ENCODE results near the gene C11orf68. TPM values are rescaled to one million over a fixed set of nuclear protein-coding genes. Genes with fewer than 3 reads are reported as not detected.

The C11orf68 gene
- total and polyA plus RNA-seq, 10 of the 15 experiments (the other 5 are each of a cell fraction or from before 2014, with no cell fraction given), result 3.0 to 25.4 (median 16.7) TPM

- H3K79me2 ChIP-seq (ENCODE audit: control insufficient read depth, insufficient read depth, low read length), result peaks cover 26% of the 10 kb centered on the region
- no peaks in the 10 kb centered on the region for H3K9me3 ChIP-seq (replicated peaks; ENCODE audit: control insufficient read depth, insufficient read depth, low read length)
- peaks cover 26% of the 10 kb centered on the region for H3K4me1 ChIP-seq (ENCODE audit: control insufficient read depth, insufficient read depth, low read length)
- intact Hi-C loops (cut with micrococcal nuclease; ENCODE audit: unreplicated experiment), result no loop called here
- no TSS peak for BruUV-seq (replicated peaks)
- ATAC-seq (no peak), DNase-seq (ENCODE audit: low read depth, low spot score) (no peak), FAIRE-seq (no peak)
- no peaks in the 10 kb centered on the region for H4K20me1 ChIP-seq (ENCODE audit: control insufficient read depth, insufficient read depth)
- in situ Hi-C loops (cut with MboI), result no loop called here
- no peak overlapping the region for H3K4me3 ChIP-seq
- ChIA-PET SMC1A (ENCODE audit: uncharacterized antibody, unreplicated experiment) (interaction anchor here (0.7 to 2.7 kb wide), 11 partner anchors 8 to 174 kb away, joined by 3 to 28 read pairs (median 7); partner anchors contain the start of genes KAT5 and MUS81), RAD21 (ENCODE audit: unreplicated experiment) (interaction anchor here (0.9 to 4.1 kb wide), 10 partner anchors 12 to 174 kb away, joined by 4 to 40 read pairs (median 8); partner anchors contain the start of genes KAT5 and MUS81), POLR2A (interaction anchor here (0.7 to 4.0 kb wide), 5 partner anchors 12 to 77 kb away, joined by 3 to 33 read pairs (median 5); partner anchors contain the start of genes CFL1 and MUS81), CTCF (interaction anchor here (0.7 to 11.0 kb wide), 33 partner anchors 10 to 160 kb away, joined by 3 to 167 read pairs (median 9); partner anchors contain the start of genes AP5B1, CFL1, EFEMP2 and FOSL1)
- H3K4me2 ChIP-seq (ENCODE audit: control insufficient read depth, insufficient read depth), result no peak overlapping the region
- no peak overlapping the region for H2AFZ ChIP-seq (ENCODE audit: control insufficient read depth, low read depth, low read length)
- peaks cover 12 to 25% of the 10 kb centered on the region in 2 experiments for H3K36me3 ChIP-seq (ENCODE audit: control insufficient read depth in 2 of 2, insufficient read depth in 2 of 2, low read length in 1 of 2)
- no peak overlapping the region for H3K27ac ChIP-seq (ENCODE audit: control insufficient read depth, insufficient read depth)
- no peak overlapping the region for H3K9ac ChIP-seq (ENCODE audit: control insufficient read depth, insufficient read depth, low read length)
- H3K27me3 ChIP-seq (replicated peaks in 1 of 2; ENCODE audit: control insufficient read depth in 2 of 2, insufficient read depth in 2 of 2, low read length in 1 of 2), result no peaks in the 10 kb centered on the region
- 82% methylated on average over 11 of the region's 12 CpGs for WGBS (ENCODE audit: insufficient coverage, insufficient replicate concordance, low lambda C conversion rate, missing lambda C conversion rate)
- TF ChIP-seq BCLAF1 (IDR thresholded peaks at IDR 0.05) (no peak), CBX5 (IDR thresholded peaks at IDR 0.05; ENCODE audit: low read depth) (no peak), CBFB (IDR thresholded peaks at IDR 0.05; ENCODE audit: low read depth) (no peak), STAT1 (conservative IDR thresholded peaks at IDR 0.05) (no peak), E2F8 (IDR thresholded peaks at IDR 0.05; ENCODE audit: low read depth, partially characterized antibody) (no peak), HDGF (IDR thresholded peaks at IDR 0.05) (no peak), NR2F1 (conservative IDR thresholded peaks at IDR 0.05) (no peak), NRF1 (conservative IDR thresholded peaks at IDR 0.05; ENCODE audit: low read depth, low read length) (no peak), SMC3 (IDR thresholded peaks at IDR 0.05; ENCODE audit: borderline replicate concordance, low read length) (no peak), SPI1 (IDR thresholded peaks at IDR 0.05; ENCODE audit: borderline replicate concordance, insufficient read depth, low read depth, low read length) (no peak), IRF5 (IDR thresholded peaks at IDR 0.05; ENCODE audit: borderline replicate concordance) (no peak), PAX5 (IDR thresholded peaks at IDR 0.05; ENCODE audit: borderline replicate concordance, low read depth, low read length) (no peak), NR2C2 (IDR thresholded peaks at IDR 0.05; ENCODE audit: borderline replicate concordance, control insufficient read depth, insufficient read length, low read depth) (no peak), POLR2A (IDR thresholded peaks at IDR 0.05; ENCODE audit: low read depth, low read length) (no peak), ZNF622 (IDR thresholded peaks at IDR 0.05) (no peak)
These were observed 32.9 kb downstream of the C11orf68 start for GRCh38 chr11:65885808-65886536.

Data from GM12878 (cell line).